Measurements from ENCODE around the gene RASSF9.

RASSF9 gene

GRCh38 chr12:85821759-85822158 is 14.4 kb downstream of the RASSF9 start:
- DNase-seq (ENCODE audit: extremely low read depth in 1 of 2, low read depth in 1 of 2), result no peak

- no peak for DNase-seq (ENCODE audit: extremely low read depth in 1 of 2, low read depth in 1 of 2)
Observed at GRCh38 chr12:85821206-85821605, 15.0 kb downstream of the RASSF9 start.

GRCh38 chr12:85820101-85820500 is 16.1 kb downstream of the RASSF9 start:
- DNase-seq (ENCODE audit: extremely low read depth in 1 of 2, low read depth in 1 of 2), result no peak

- DNase-seq (ENCODE audit: extremely low read depth in 1 of 2, low read depth in 1 of 2), result no peak
Observed at GRCh38 chr12:85814741-85815140, 21.5 kb downstream of the RASSF9 start.

GRCh38 chr12:85814071-85814470 is 22.1 kb downstream of the RASSF9 start:
- no peak for DNase-seq (ENCODE audit: extremely low read depth in 1 of 2, low read depth in 1 of 2)

- DNase-seq (ENCODE audit: extremely low read depth in 1 of 2, low read depth in 1 of 2), result no peak
Observed at GRCh38 chr12:85809500-85809899, 26.7 kb downstream of the RASSF9 start.

- DNase-seq (ENCODE audit: extremely low read depth in 1 of 2, low read depth in 1 of 2), result no peak
Observed at GRCh38 chr12:85807730-85808129, 28.5 kb downstream of the RASSF9 start.

GRCh38 chr12:85805654-85806053 is 30.6 kb downstream of the RASSF9 start:
- DNase-seq (ENCODE audit: extremely low read depth in 1 of 2, low read depth in 1 of 2), result no peak

- DNase-seq (ENCODE audit: extremely low read depth in 1 of 2, low read depth in 1 of 2), result no peak
Observed at GRCh38 chr12:85804663-85805062, 31.5 kb downstream of the RASSF9 start.

- DNase-seq (ENCODE audit: extremely low read depth in 1 of 2, low read depth in 1 of 2), result no peak
Observed at GRCh38 chr12:85803923-85804322, 32.3 kb downstream of the RASSF9 start.

- DNase-seq (ENCODE audit: extremely low read depth in 1 of 2, low read depth in 1 of 2), result no peak
Observed at GRCh38 chr12:85803231-85803630, 33.0 kb downstream of the RASSF9 start.

GRCh38 chr12:85798122-85798521 is 38.1 kb downstream of the RASSF9 start:
- no peak for DNase-seq (ENCODE audit: extremely low read depth in 1 of 2, low read depth in 1 of 2)

GRCh38 chr12:85796001-85796400 is 40.2 kb downstream of the RASSF9 start:
- DNase-seq (ENCODE audit: extremely low read depth in 1 of 2, low read depth in 1 of 2), result no peak

GRCh38 chr12:85794531-85794930 is 41.7 kb downstream of the RASSF9 start:
- DNase-seq (ENCODE audit: extremely low read depth in 1 of 2, low read depth in 1 of 2), result no peak

- no peak for DNase-seq (ENCODE audit: extremely low read depth in 1 of 2, low read depth in 1 of 2)
Observed at GRCh38 chr12:85784096-85784720, 52.0 kb downstream of the RASSF9 start.

GRCh38 chr12:85782711-85783110 is 53.5 kb downstream of the RASSF9 start:
- DNase-seq (ENCODE audit: extremely low read depth in 1 of 2, low read depth in 1 of 2), result no peak

GRCh38 chr12:85781766-85782165 is 54.4 kb downstream of the RASSF9 start:
- DNase-seq (ENCODE audit: extremely low read depth in 1 of 2, low read depth in 1 of 2), result no peak

- no peak for DNase-seq (ENCODE audit: extremely low read depth in 1 of 2, low read depth in 1 of 2)
Observed at GRCh38 chr12:85779768-85780167, 56.4 kb downstream of the RASSF9 start.

- DNase-seq (ENCODE audit: extremely low read depth in 1 of 2, low read depth in 1 of 2), result no peak
Observed at GRCh38 chr12:85775091-85775490, 61.1 kb downstream of the RASSF9 start.

GRCh38 chr12:85765453-85765869 is 70.7 kb downstream of the RASSF9 start:
- no peak for DNase-seq (ENCODE audit: extremely low read depth in 1 of 2, low read depth in 1 of 2)

GRCh38 chr12:85759623-85760022 is 76.6 kb downstream of the RASSF9 start:
- DNase-seq (ENCODE audit: extremely low read depth in 1 of 2, low read depth in 1 of 2), result no peak

GRCh38 chr12:85759091-85759490 is 77.1 kb downstream of the RASSF9 start:
- no peak for DNase-seq (ENCODE audit: extremely low read depth in 1 of 2, low read depth in 1 of 2)

- DNase-seq (ENCODE audit: extremely low read depth in 1 of 2, low read depth in 1 of 2), result no peak
Observed at GRCh38 chr12:85755760-85756159, 80.4 kb downstream of the RASSF9 start.

Measured in stimulated activated CD8-positive, alpha-beta memory T cell treated with anti-CD3 and anti-CD28 coated beads, Interleukin-7, amount 100 ng/mL, for 48 hours (primary cell).